A673 (cell line): ENCODE results near the gene ACVR2B. TPM values are rescaled to one million over a fixed set of nuclear protein-coding genes. Genes with fewer than 3 reads are reported as not detected.

Source experiments
- BruUV-seq: library from RNA; stranded (reverse); fragments of 400-500 nt; replicated peaks from 2 replicates; lab custom pipeline; 2021; lab: Mats Ljungman, UMichigan
- CTCF ChIA-PET: fragments of 300-600 bp; sonication (Branson Sonifier 250); formaldehyde crosslinking; loops from one replicate; lab custom pipeline; 2022; ENCODE audit warnings: antibody characterized with exemption; lab: Charles Lee
- POLR2A ChIA-PET: fragments of 300-600 bp; sonication (Branson Sonifier 250); formaldehyde crosslinking; loops from one replicate; lab custom pipeline; 2022; ENCODE audit warnings: antibody characterized with exemption; ENCODE audit not compliant: low non-redundant PET; lab: Charles Lee
- DNase-seq: peaks from one replicate; pipeline ENCODE4 v3.0.0-alpha.2; 2015; ENCODE audit warnings: low spot score
- H3K27ac ChIP-seq: fragments of 200-600 bp; sonication (generic); 2 replicates; pipeline ENCODE4 v1.5.1; 2016; ENCODE audit warnings: mixed run types, low read depth, mild to moderate bottlenecking, mixed read lengths, antibody characterized with exemption, low read length; ENCODE audit not compliant: poor library complexity, severe bottlenecking
- H3K27me3 ChIP-seq: fragments of 200-600 bp; sonication (generic); replicated peaks from 2 replicates; pipeline ENCODE4 v1.6.1; 2017; ENCODE audit warnings: mixed run types, low read depth, mild to moderate bottlenecking, mixed read lengths, antibody characterized with exemption, low read length; ENCODE audit not compliant: insufficient read depth, poor library complexity
- H3K36me3 ChIP-seq: fragments of 200-600 bp; sonication (generic); 2 replicates; pipeline ENCODE4 v1.6.1; 2016; ENCODE audit warnings: mixed run types, mild to moderate bottlenecking, mixed read lengths, antibody characterized with exemption, low read length; ENCODE audit not compliant: insufficient read depth, poor library complexity, severe bottlenecking
- H3K4me1 ChIP-seq: fragments of 200-600 bp; sonication (generic); 2 replicates; pipeline ENCODE4 v1.6.1; 2017; ENCODE audit warnings: mixed run types, mild to moderate bottlenecking, mixed read lengths, antibody characterized with exemption, low read length; ENCODE audit not compliant: insufficient read depth, poor library complexity, severe bottlenecking
- H3K4me3 ChIP-seq: fragments of 200-600 bp; sonication (generic); 2 replicates; pipeline ENCODE4 v1.5.1; 2016; ENCODE audit warnings: low read depth, mixed run types, mild to moderate bottlenecking, mixed read lengths, low read length; ENCODE audit not compliant: poor library complexity, severe bottlenecking
- H3K9me3 ChIP-seq: fragments of 200-600 bp; sonication (generic); 2 replicates; pipeline ENCODE4 v1.6.1; 2016; ENCODE audit warnings: mixed run types, low read depth, mild to moderate bottlenecking, mixed read lengths, antibody characterized with exemption, low read length; ENCODE audit not compliant: poor library complexity, severe bottlenecking
- CTCF ChIP-seq: fragments of 300-800, 200-600 bp; sonication (generic); conservative IDR thresholded peaks from 2 replicates; pipeline ENCODE4 v1.5.1; 2017; ENCODE audit warnings: low read depth, mild to moderate bottlenecking, antibody characterized with exemption, low read length, moderate library complexity, mixed read lengths
- EZH2 ChIP-seq: fragments of 200-600 bp; sonication (generic); IDR thresholded peaks from 2 replicates; pipeline ENCODE4 v1.6.1; 2017; ENCODE audit warnings: borderline replicate concordance, low read depth, mild to moderate bottlenecking, mixed read lengths, antibody characterized with exemption, low read length; ENCODE audit not compliant: poor library complexity, severe bottlenecking
- intact Hi-C: fragments of 100-400 bp; cut with micrococcal nuclease; formaldehyde crosslinking; loops from one replicate; pipeline ENCODE4 v1.10.0; 2022; ENCODE audit not compliant: unreplicated experiment
- total RNA-seq: library from RNA; stranded (reverse); gene quantifications from 2 replicates; pipeline ENCODE4 v1.2.3, GENCODE V29; 2021

ACVR2B gene
- total RNA-seq, 1 experiment from 2014 or later: 6.4 TPM

GRCh38 chr3:38475716-38476115 lies 22.0 kb downstream of the ACVR2B start:
- H3K4me1 ChIP-seq: no peaks in the 10 kb centered on the region
- H3K27ac ChIP-seq: no peak overlapping the region
- POLR2A ChIA-PET: no interaction called here
- intact Hi-C loops: no loop called here
- H3K9me3 ChIP-seq: no peaks in the 10 kb centered on the region
- TF ChIP-seq CTCF (no peak), EZH2 (no peak)
- DNase-seq: no peak
- CTCF ChIA-PET: no interaction called here
- no TSS peak for BruUV-seq
- H3K27me3 ChIP-seq: no peaks in the 10 kb centered on the region
- peaks cover 5% of the 10 kb centered on the region for H3K36me3 ChIP-seq
- H3K4me3 ChIP-seq: no peak overlapping the region

GRCh38 chr3:38476157-38476756 lies 22.6 kb downstream of the ACVR2B start:
- intact Hi-C loops: no loop called here
- no TSS peak for BruUV-seq
- TF ChIP-seq EZH2 (no peak), CTCF (no peak)
- Histone ChIP-seq H3K4me3 (no peak overlapping the region), H3K27ac (no peak overlapping the region), H3K36me3 (peaks cover 9% of the 10 kb centered on the region), H3K4me1 (no peaks in the 10 kb centered on the region), H3K27me3 (no peaks in the 10 kb centered on the region), H3K9me3 (no peaks in the 10 kb centered on the region)
- CTCF ChIA-PET: no interaction called here
- POLR2A ChIA-PET: no interaction called here
- no peak for DNase-seq

GRCh38 chr3:38477057-38477820 lies 23.5 kb downstream of the ACVR2B start:
- no TSS peak for BruUV-seq
- H3K36me3 ChIP-seq: peaks cover 11% of the 10 kb centered on the region
- H3K27ac ChIP-seq: no peak overlapping the region
- no peaks in the 10 kb centered on the region for H3K9me3 ChIP-seq
- POLR2A ChIA-PET: no interaction called here
- H3K27me3 ChIP-seq: no peaks in the 10 kb centered on the region
- CTCF ChIA-PET: no interaction called here
- TF ChIP-seq CTCF (no peak), EZH2 (no peak)
- DNase-seq: no peak
- intact Hi-C loops: no loop called here
- H3K4me1 ChIP-seq: no peaks in the 10 kb centered on the region
- no peak overlapping the region for H3K4me3 ChIP-seq
